Measurements from ENCODE around the gene WSCD2. TPM values are rescaled to one million over a fixed set of nuclear protein-coding genes. Genes with fewer than 3 reads are reported as not detected.

WSCD2 gene
- total and polyA plus RNA-seq, 2 donors (not counting 1 experiment from before 2014, with no cell fraction given) = 1.1 to 5.9 TPM

DNA sequence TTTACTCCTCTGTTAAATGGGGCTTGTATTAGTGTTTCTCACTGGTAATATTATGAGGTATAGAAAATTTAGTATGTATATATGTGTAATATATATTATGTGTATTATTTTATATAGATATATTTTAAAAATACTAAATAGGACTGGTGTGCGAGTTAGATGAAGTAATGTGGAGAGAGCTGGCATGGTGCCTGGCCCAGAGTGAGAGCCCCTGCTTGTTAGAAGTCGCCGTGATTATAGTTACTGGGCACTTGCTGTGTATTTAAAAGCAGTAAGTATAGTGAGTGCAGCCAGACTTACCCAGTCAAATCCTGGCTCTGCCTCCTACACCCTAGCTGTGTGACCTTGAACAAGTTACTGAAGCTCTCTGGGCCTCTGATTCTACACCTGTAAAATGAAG is 48.0 kb downstream of the WSCD2 start:
- CTCF ChIA-PET = no interaction called here
- POLR2A ChIA-PET = no interaction called here

DNA sequence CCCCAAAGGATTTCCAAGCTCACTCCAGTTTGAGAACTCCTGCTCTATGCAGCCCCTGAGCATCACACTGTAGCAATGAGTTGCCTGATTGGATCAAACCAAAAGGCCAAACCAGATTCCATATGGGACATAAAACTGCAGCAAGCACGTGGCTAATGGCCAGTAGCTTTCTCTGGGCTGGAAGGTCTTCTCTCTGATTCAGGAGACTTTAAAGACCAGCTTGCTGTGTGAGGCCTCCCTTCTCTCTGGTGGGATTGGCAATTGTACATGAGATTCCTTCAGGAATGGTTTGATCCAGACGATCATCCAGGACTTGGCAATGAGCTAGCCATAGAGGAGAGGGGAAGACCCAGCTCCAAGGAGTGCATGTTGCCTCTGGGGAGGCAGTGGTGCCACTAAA is 50.2 kb downstream of the WSCD2 start:
- POLR2A ChIA-PET = no interaction called here
- Histone ChIP-seq H2AFZ (ENCODE audit: insufficient read depth, low read depth, low read length, poor library complexity, severe bottlenecking) (no peak overlapping the region), H4K20me1 (ENCODE audit: control insufficient read depth, insufficient read depth, low read length, poor library complexity, severe bottlenecking) (no peaks in the 10 kb centered on the region), H3K27ac (ENCODE audit: low read length in 2 of 2) (no peak overlapping the region), H3K9me3 (ENCODE audit: control extremely low read depth in 1 of 3, control insufficient read depth in 2 of 3, insufficient read depth in 1 of 3, low read length in 2 of 3) (no peaks in the 10 kb centered on the region), H3K4me3 (ENCODE audit: control extremely low read depth in 1 of 5, extremely low read depth in 1 of 5, insufficient read depth in 1 of 5, low read depth in 2 of 5, low read length in 4 of 5) (no peak overlapping the region), H3K4me1 (ENCODE audit: control insufficient read depth in 2 of 2, insufficient read depth in 2 of 2, low read length in 2 of 2) (no peaks in the 10 kb centered on the region), H3K27me3 (replicated peaks in 1 of 4; ENCODE audit: control extremely low read depth in 1 of 4, control insufficient read depth in 3 of 4, insufficient read depth in 4 of 4, low read length in 3 of 4) (no peaks in the 10 kb centered on the region), H3K79me2 (ENCODE audit: control insufficient read depth, insufficient read depth, low read length) (no peaks in the 10 kb centered on the region), H3K4me2 (replicated peaks; ENCODE audit: low read depth, low read length, poor library complexity, severe bottlenecking) (no peak overlapping the region), H3K36me3 (replicated peaks in 1 of 2; ENCODE audit: control extremely low read depth in 1 of 2, control insufficient read depth in 1 of 2, extremely low read depth in 1 of 2, insufficient read depth in 2 of 2, low read length in 1 of 2) (no peaks in the 10 kb centered on the region), H3K9ac (ENCODE audit: low read length) (no peak overlapping the region)
- 94% methylated on average over 2 of the region's 2 CpGs for WGBS (ENCODE audit: insufficient coverage)
- TF ChIP-seq, protein P1, sequence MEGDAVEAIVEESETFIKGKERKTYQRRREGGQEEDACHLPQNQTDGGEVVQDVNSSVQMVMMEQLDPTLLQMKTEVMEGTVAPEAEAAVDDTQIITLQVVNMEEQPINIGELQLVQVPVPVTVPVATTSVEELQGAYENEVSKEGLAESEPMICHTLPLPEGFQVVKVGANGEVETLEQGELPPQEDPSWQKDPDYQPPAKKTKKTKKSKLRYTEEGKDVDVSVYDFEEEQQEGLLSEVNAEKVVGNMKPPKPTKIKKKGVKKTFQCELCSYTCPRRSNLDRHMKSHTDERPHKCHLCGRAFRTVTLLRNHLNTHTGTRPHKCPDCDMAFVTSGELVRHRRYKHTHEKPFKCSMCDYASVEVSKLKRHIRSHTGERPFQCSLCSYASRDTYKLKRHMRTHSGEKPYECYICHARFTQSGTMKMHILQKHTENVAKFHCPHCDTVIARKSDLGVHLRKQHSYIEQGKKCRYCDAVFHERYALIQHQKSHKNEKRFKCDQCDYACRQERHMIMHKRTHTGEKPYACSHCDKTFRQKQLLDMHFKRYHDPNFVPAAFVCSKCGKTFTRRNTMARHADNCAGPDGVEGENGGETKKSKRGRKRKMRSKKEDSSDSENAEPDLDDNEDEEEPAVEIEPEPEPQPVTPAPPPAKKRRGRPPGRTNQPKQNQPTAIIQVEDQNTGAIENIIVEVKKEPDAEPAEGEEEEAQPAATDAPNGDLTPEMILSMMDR (IDR thresholded peaks at IDR 0.05) = no peak
- no peak for TF ChIP-seq EZH2 (IDR thresholded peaks at IDR 0.05; ENCODE audit: borderline replicate concordance, insufficient read depth, low read depth, low read length, poor library complexity, severe bottlenecking)
- no peak overlapping the region for H3K27ac Mint-ChIP-seq
- intact Hi-C loops (cut with micrococcal nuclease) = no loop called here
- DNase-seq = no peak
- CTCF ChIA-PET = interaction anchor here (1.4 kb wide), 1 partner anchor 16 kb away, joined by 4 read pairs; no protein-coding TSS in a partner anchor
- H3K9me3 Mint-ChIP-seq (ENCODE audit: insufficient read depth) = no peaks in the 10 kb centered on the region
- H3K4me1 Mint-ChIP-seq = peaks cover 1% of the 10 kb centered on the region
- H3K27me3 Mint-ChIP-seq = peaks cover 3% of the 10 kb centered on the region
- H3K4me3 Mint-ChIP-seq = no peak overlapping the region
- no peak for ATAC-seq (ENCODE audit: low read depth)

More for the DNA sequence above, 48.0 kb downstream of the WSCD2 start:
- no peak overlapping the region for H2AFZ ChIP-seq (ENCODE audit: insufficient read depth, low read depth, low read length, poor library complexity, severe bottlenecking)
- H3K9me3 ChIP-seq (ENCODE audit: control extremely low read depth in 1 of 3, control insufficient read depth in 2 of 3, insufficient read depth in 1 of 3, low read length in 2 of 3) = no peaks in the 10 kb centered on the region
- Mint-ChIP-seq H3K27ac (no peak overlapping the region), H3K9me3 (ENCODE audit: insufficient read depth) (no peaks in the 10 kb centered on the region), H3K27me3 (peaks cover 3% of the 10 kb centered on the region), H3K4me3 (no peak overlapping the region), H3K4me1 (peaks cover 1% of the 10 kb centered on the region)
- intact Hi-C loops (cut with micrococcal nuclease) = no loop called here
- H3K4me1 ChIP-seq (ENCODE audit: control insufficient read depth in 2 of 2, insufficient read depth in 2 of 2, low read length in 2 of 2) = no peaks in the 10 kb centered on the region
- no peaks in the 10 kb centered on the region for H3K79me2 ChIP-seq (ENCODE audit: control insufficient read depth, insufficient read depth, low read length)
- no peaks in the 10 kb centered on the region for H3K36me3 ChIP-seq (replicated peaks in 1 of 2; ENCODE audit: control extremely low read depth in 1 of 2, control insufficient read depth in 1 of 2, extremely low read depth in 1 of 2, insufficient read depth in 2 of 2, low read length in 1 of 2)
- H3K4me2 ChIP-seq (replicated peaks; ENCODE audit: low read depth, low read length, poor library complexity, severe bottlenecking) = no peak overlapping the region
- no CpG with 5 or more reads among the region's 3 CpGs for WGBS (ENCODE audit: insufficient coverage)
- no peaks in the 10 kb centered on the region for H4K20me1 ChIP-seq (ENCODE audit: control insufficient read depth, insufficient read depth, low read length, poor library complexity, severe bottlenecking)
- ATAC-seq (ENCODE audit: low read depth) = no peak
- H3K27ac ChIP-seq (ENCODE audit: low read length in 2 of 2) = no peak overlapping the region
- H3K9ac ChIP-seq (ENCODE audit: low read length) = no peak overlapping the region
- no peak for TF ChIP-seq EZH2 (IDR thresholded peaks at IDR 0.05; ENCODE audit: borderline replicate concordance, insufficient read depth, low read depth, low read length, poor library complexity, severe bottlenecking)
- TF ChIP-seq, protein P1 (IDR thresholded peaks at IDR 0.05) = no peak
- H3K27me3 ChIP-seq (replicated peaks in 1 of 4; ENCODE audit: control extremely low read depth in 1 of 4, control insufficient read depth in 3 of 4, insufficient read depth in 4 of 4, low read length in 3 of 4) = no peaks in the 10 kb centered on the region
- no peak for DNase-seq
- H3K4me3 ChIP-seq (ENCODE audit: control extremely low read depth in 1 of 5, extremely low read depth in 1 of 5, insufficient read depth in 1 of 5, low read depth in 2 of 5, low read length in 4 of 5) = no peak overlapping the region
